HG03469 (cell line): ENCODE data around the gene AKIRIN2.

Experiments used
- ATAC-seq: cut with Tn5 transposase; IDR thresholded peaks from one replicate; pipeline ENCODE4 v1.9.1; 2021; ENCODE audit warnings: mild to moderate bottlenecking, moderate library complexity, moderate number of reproducible peaks; ENCODE audit not compliant: unreplicated experiment

Gene AKIRIN2

GRCh38 chr6:87656857-87657256 lies 45.2 kb downstream of the AKIRIN2 start:
- no peak for ATAC-seq

GRCh38 chr6:87655824-87656223 lies 46.2 kb downstream of the AKIRIN2 start:
- no peak for ATAC-seq

DNA sequence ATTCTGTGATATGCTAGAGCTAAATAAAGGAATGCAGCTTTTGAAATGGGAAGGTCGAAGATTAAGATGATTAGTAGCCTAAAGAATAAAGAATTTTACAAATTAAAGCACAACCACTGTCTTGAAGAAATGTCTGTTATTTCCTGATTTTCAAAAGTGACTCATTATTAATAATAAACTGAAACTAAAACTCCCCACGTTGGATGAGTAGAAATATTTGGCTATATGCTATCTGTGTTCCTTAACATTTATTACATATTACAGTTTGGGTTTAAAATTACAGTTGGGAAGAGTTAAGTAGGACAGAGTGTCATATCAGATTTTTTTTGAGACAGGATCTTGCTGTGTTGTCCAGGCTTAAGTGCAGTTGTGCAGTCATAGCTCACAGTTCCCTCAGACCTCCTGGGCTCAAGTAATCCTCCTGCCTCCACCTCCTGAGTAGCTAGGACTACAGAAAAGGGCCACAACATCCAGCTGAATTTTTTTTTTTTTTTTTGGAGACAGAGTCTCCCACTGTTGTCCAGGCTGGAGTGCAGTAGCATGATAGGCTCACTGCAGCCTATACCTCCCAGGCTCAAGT lies 47.1 kb downstream of the AKIRIN2 start:
- no peak for ATAC-seq

GRCh38 chr6:87654122-87654521 lies 47.9 kb downstream of the AKIRIN2 start:
- ATAC-seq, result no peak

GRCh38 chr6:87653074-87653962 lies 48.7 kb downstream of the AKIRIN2 start:
- no peak for ATAC-seq

GRCh38 chr6:87645080-87645479 lies 57.0 kb downstream of the AKIRIN2 start:
- ATAC-seq, result no peak

DNA sequence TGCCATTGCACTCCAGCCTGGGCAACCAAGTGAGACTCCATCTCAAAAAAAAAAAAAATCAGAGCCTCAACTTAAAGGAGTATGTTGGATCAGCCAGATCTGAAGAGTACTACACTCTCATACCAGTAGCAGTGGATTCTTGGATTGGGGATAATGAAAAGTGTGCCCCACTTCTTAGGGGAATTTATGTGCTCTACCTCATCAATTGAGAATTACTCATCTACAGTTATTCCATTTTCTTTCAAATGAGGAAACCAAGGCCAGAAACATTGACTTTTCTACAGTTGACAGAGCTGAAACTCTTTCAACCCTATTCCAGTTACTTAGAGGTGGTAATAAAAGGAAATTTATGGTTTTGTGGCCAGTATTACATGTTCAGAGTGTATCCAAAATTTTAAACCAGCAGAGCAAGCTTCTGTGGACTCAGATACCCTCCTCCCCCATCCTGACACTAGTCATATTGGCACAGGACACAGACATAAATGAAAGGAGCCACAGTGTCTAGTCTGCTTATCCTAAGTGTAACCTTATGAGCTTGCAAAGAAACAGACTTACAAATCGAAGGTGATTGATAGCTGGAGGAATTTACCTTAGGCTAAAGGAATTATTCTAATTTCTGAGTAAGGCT lies 60.9 kb downstream of the AKIRIN2 start:
- no peak for ATAC-seq

DNA sequence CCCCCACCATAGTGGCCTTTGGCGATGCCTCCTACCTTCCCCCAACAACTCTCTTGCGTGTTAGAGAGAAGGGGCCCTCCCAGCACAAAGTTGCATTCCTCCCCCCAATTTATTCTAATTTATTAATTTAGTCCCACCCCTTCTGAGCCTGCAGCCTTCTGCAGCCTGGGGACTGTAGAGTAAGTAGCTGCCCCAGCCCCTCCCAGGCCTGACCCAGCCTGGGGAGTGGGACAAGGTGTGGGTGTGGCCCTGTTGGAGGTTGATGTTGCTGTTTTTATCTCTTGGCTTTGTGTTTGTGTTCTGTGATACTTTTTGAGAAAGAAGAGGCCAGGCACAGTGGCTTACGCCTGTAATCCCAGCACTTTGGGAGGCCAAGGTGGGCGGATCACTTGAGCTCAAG lies 62.7 kb downstream of the AKIRIN2 start:
- no peak for ATAC-seq

DNA sequence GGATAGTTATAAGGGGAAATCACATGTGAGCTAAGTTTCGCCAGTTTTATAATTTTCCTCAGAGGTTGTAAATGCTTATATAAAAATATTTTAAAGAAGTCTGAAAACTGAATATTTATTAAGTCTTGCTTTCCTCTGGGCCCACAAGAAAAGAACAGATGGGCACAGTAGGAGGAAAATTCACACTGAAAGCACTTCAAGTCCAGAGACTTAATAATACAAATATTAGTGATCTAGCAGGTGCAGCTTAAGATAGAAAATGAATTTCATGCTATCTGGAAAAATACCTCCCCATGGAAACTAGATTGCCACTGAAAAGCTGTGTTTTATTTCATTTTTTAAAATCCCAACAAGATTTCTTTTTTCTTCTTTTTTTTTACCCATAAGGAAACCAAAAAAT lies 64.9 kb downstream of the AKIRIN2 start:
- no peak for ATAC-seq

DNA sequence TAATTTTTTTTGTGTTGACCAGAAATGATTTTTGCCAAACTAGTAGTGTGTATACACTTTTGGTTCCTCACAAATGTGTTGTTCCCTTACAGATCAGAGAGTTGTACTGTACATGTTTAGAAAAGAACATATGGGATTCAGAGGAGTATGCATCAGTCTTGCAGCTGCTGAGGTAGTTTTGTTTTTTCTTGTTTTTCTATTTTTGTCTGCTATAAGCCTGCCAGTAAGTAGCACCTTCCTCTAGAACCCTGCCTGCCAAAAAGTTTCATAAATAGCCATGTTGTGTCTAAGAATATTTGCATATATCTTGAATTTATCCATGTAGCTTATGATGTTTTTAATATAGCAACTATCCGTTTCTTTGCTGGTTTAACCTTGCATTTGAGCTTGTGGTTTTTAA lies 65.7 kb downstream of the AKIRIN2 start:
- no peak for ATAC-seq

- no peak for ATAC-seq
Observed at GRCh38 chr6:87633851-87634250, 68.2 kb downstream of the AKIRIN2 start.

- no peak for ATAC-seq
Observed at GRCh38 chr6:87630746-87631145, 71.3 kb downstream of the AKIRIN2 start.

DNA sequence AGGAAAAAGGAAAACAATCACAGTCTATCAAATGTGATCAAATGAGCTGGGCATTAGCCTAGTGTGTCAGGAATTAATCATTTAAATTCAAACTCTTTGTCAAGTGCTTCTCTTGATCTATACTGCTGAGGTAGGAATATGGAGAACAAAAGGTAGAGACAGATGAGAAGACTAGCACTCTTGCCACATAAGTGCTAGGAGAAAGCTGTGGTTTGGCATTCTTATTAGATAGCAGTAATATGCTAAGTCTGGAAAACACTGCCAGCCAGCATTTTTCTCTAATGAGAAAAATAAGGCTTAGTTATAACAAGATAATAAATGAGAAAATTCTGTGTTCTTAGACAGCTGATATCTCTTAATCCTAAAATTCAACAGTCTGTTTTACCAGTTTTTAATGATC lies 73.2 kb downstream of the AKIRIN2 start:
- ATAC-seq, result no peak

DNA sequence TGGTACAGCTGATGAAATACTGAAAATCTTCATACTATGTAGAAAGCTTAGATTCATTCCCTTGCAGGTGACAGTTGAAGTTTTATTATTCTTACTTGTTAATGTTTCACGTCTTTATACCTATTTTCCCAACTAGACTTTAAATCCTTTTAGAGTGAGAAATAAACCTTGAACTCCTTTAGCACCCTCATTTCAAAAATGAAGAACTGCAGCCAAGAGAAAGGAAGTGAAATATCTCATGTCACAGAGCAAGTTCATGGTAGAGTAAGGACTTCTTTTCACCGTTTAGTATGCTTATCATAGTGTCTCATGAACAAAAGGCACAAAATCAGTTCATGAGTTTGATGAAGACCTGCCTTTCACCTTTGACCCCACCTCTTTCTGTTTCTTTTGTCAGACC lies 73.6 kb downstream of the AKIRIN2 start:
- no peak for ATAC-seq
